ENCODE measurements around the gene NUMBL. TPM values are rescaled to one million over a fixed set of nuclear protein-coding genes. Genes with fewer than 3 reads are reported as not detected.

NUMBL gene
- polyA plus RNA-seq, 1 donor from 2014 or later, result 20.5 TPM

- Histone ChIP-seq H3K4me3 (ENCODE audit: low read length) (peak overlapping the region; percentile 97), H3F3A (ENCODE audit: insufficient read depth, low read length, poor library complexity, severe bottlenecking) (peaks cover 4% of the 10 kb centered on the region), H3K79me2 (replicated peaks; ENCODE audit: insufficient read depth, low read length) (peaks cover 32% of the 10 kb centered on the region), H3K36me3 (ENCODE audit: insufficient read depth, low read length) (no peaks in the 10 kb centered on the region), H4K20me1 (ENCODE audit: insufficient read depth) (no peaks in the 10 kb centered on the region), H3K9me2 (ENCODE audit: insufficient read depth, low read length) (no peaks in the 10 kb centered on the region), H3K27me3 (ENCODE audit: insufficient read depth, low read depth, low read length) (no peaks in the 10 kb centered on the region), H3K4me2 (ENCODE audit: low read length) (peak overlapping the region; percentile 100), H2AFZ (ENCODE audit: low read depth, low read length) (peak overlapping the region; percentile 37), H3K9ac (ENCODE audit: low read length) (peak overlapping the region; percentile 84), H3K9me3 (ENCODE audit: low read length) (no peaks in the 10 kb centered on the region), H3K27ac (ENCODE audit: low read length) (peak overlapping the region; percentile 96)
- TF ChIP-seq TAF1 (IDR thresholded peaks at IDR 0.05; ENCODE audit: low read depth) (peak; percentile 0), RAD21 (conservative IDR thresholded peaks at IDR 0.05) (no peak)
Measured at GRCh38 chr19:40716031-40716481, 25.6 kb upstream of the NUMBL start.

- Histone ChIP-seq H3K27me3 (ENCODE audit: insufficient read depth, low read depth, low read length) (no peaks in the 10 kb centered on the region), H4K20me1 (ENCODE audit: insufficient read depth) (no peaks in the 10 kb centered on the region), H3K4me2 (ENCODE audit: low read length) (peak overlapping the region; percentile 100), H3K9me2 (ENCODE audit: insufficient read depth, low read length) (no peaks in the 10 kb centered on the region), H2AFZ (ENCODE audit: low read depth, low read length) (peak overlapping the region; percentile 75), H3K27ac (ENCODE audit: low read length) (peak overlapping the region; percentile 96), H3K79me2 (replicated peaks; ENCODE audit: insufficient read depth, low read length) (peaks cover 29% of the 10 kb centered on the region), H3F3A (ENCODE audit: insufficient read depth, low read length, poor library complexity, severe bottlenecking) (peaks cover 4% of the 10 kb centered on the region), H3K9me3 (ENCODE audit: low read length) (no peaks in the 10 kb centered on the region), H3K4me3 (ENCODE audit: low read length) (peak overlapping the region; percentile 97), H3K9ac (ENCODE audit: low read length) (peak overlapping the region; percentile 84), H3K36me3 (ENCODE audit: insufficient read depth, low read length) (no peaks in the 10 kb centered on the region)
- TF ChIP-seq POLR2AphosphoS5 (IDR thresholded peaks at IDR 0.05) (peak; percentile 79), EZH2 (IDR thresholded peaks at IDR 0.05; ENCODE audit: borderline replicate concordance, insufficient read depth, low read length, poor library complexity, severe bottlenecking) (no peak), CTCF (IDR thresholded peaks at IDR 0.05; ENCODE audit: poor library complexity, severe bottlenecking) (peak; percentile 48)
Measured at GRCh38 chr19:40714441-40715299, 24.2 kb upstream of the NUMBL start.

- TF ChIP-seq SMC3 (conservative IDR thresholded peaks at IDR 0.05; ENCODE audit: poor library complexity), result no peak
- Histone ChIP-seq H2AFZ (ENCODE audit: low read depth, low read length) (no peak overlapping the region), H3K36me3 (ENCODE audit: insufficient read depth, low read length) (no peaks in the 10 kb centered on the region), H3K4me3 (ENCODE audit: low read length) (peak overlapping the region; percentile 97), H4K20me1 (ENCODE audit: insufficient read depth) (no peaks in the 10 kb centered on the region), H3K9ac (ENCODE audit: low read length) (peak overlapping the region; percentile 84), H3K9me3 (ENCODE audit: low read length) (no peaks in the 10 kb centered on the region), H3K79me2 (replicated peaks; ENCODE audit: insufficient read depth, low read length) (peaks cover 21% of the 10 kb centered on the region), H3K27ac (ENCODE audit: low read length) (peak overlapping the region; percentile 96), H3K9me2 (ENCODE audit: insufficient read depth, low read length) (no peaks in the 10 kb centered on the region), H3K27me3 (ENCODE audit: insufficient read depth, low read depth, low read length) (no peaks in the 10 kb centered on the region), H3K4me2 (ENCODE audit: low read length) (peak overlapping the region; percentile 72), H3F3A (ENCODE audit: insufficient read depth, low read length, poor library complexity, severe bottlenecking) (peaks cover 4% of the 10 kb centered on the region)
Measured at GRCh38 chr19:40713939-40714338, 23.5 kb upstream of the NUMBL start.

GRCh38 chr19:40709817-40710216 is 19.4 kb upstream of the NUMBL start:
- Histone ChIP-seq H3K4me3 (ENCODE audit: low read length) (no peak overlapping the region), H2AFZ (ENCODE audit: low read depth, low read length) (no peak overlapping the region), H3K4me2 (ENCODE audit: low read length) (no peak overlapping the region), H3K9ac (ENCODE audit: low read length) (no peak overlapping the region), H3K9me3 (ENCODE audit: low read length) (no peaks in the 10 kb centered on the region), H3K27ac (ENCODE audit: low read length) (no peak overlapping the region), H3K27me3 (ENCODE audit: insufficient read depth, low read depth, low read length) (no peaks in the 10 kb centered on the region), H3K9me2 (ENCODE audit: insufficient read depth, low read length) (no peaks in the 10 kb centered on the region), H4K20me1 (ENCODE audit: insufficient read depth) (no peaks in the 10 kb centered on the region), H3F3A (ENCODE audit: insufficient read depth, low read length, poor library complexity, severe bottlenecking) (no peaks in the 10 kb centered on the region), H3K79me2 (replicated peaks; ENCODE audit: insufficient read depth, low read length) (peaks cover 4% of the 10 kb centered on the region), H3K36me3 (ENCODE audit: insufficient read depth, low read length) (peaks cover 4% of the 10 kb centered on the region)
- no peak for TF ChIP-seq POLR2AphosphoS5 (IDR thresholded peaks at IDR 0.05)
- TF ChIP-seq MXI1 (conservative IDR thresholded peaks at IDR 0.05; ENCODE audit: poor library complexity, severe bottlenecking), result no peak
- no peak for TF ChIP-seq RAD21 (conservative IDR thresholded peaks at IDR 0.05)
- TF ChIP-seq EZH2 (IDR thresholded peaks at IDR 0.05; ENCODE audit: borderline replicate concordance, insufficient read depth, low read length, poor library complexity, severe bottlenecking), result no peak
- TF ChIP-seq CTCF (IDR thresholded peaks at IDR 0.05; ENCODE audit: poor library complexity, severe bottlenecking), result no peak
- no peak for TF ChIP-seq SMC3 (conservative IDR thresholded peaks at IDR 0.05; ENCODE audit: poor library complexity)
- no peak for TF ChIP-seq REST (IDR thresholded peaks at IDR 0.05; ENCODE audit: borderline replicate concordance)

All from neural cell (in vitro differentiated cells).